NK-92 (cell line): Measurements from ENCODE around the gene SART1.

Experiments used
- DNase-seq: peaks from one replicate; lab custom pipeline; 2025; ENCODE audit not compliant: unreplicated experiment; lab: John Stamatoyannopoulos, UW

The SART1 gene

GRCh38 chr11:65961267-65962140, at the start of gene SART1:
TSS of gene SART1 (plus strand) at chr11:65961734. CDS start at chr11:65961781, 47 bp downstream.
- DNase-seq = peak; percentile 74

- DNase-seq = no peak
Observed at GRCh38 chr11:65912845-65913244, 48.7 kb upstream of the SART1 start.

GRCh38 chr11:65915101-65915820, 46.3 kb upstream of the SART1 start:
- DNase-seq = no peak

GRCh38 chr11:65915821-65916251, 45.7 kb upstream of the SART1 start:
- no peak for DNase-seq

- DNase-seq = no peak
Observed at GRCh38 chr11:65916391-65916790, 45.1 kb upstream of the SART1 start.

- DNase-seq = no peak
Observed at GRCh38 chr11:65917077-65917433, 44.5 kb upstream of the SART1 start.

GRCh38 chr11:65917434-65918210, 43.9 kb upstream of the SART1 start:
- no peak for DNase-seq

GRCh38 chr11:65918211-65919140, 43.1 kb upstream of the SART1 start, which contains the start of gene C11orf68:
TSS of gene C11orf68 (minus strand) at chr11:65919062. CDS start at chr11:65919031, 31 bp downstream.
- no peak for DNase-seq

- peak; percentile 93 for DNase-seq
Observed at GRCh38 chr11:65919141-65919572, 42.4 kb upstream of the SART1 start, which contains the start of gene DRAP1. TSS of gene DRAP1 (plus strand) at chr11:65919426. CDS start at chr11:65919502, 76 bp downstream.

GRCh38 chr11:65919573-65920371, 41.8 kb upstream of the SART1 start:
- no peak for DNase-seq

- no peak for DNase-seq
Observed at GRCh38 chr11:65920372-65920802, 41.1 kb upstream of the SART1 start.

- no peak for DNase-seq
Observed at GRCh38 chr11:65921033-65921555, 40.4 kb upstream of the SART1 start.

GRCh38 chr11:65921876-65922275, 39.7 kb upstream of the SART1 start:
- DNase-seq = no peak

- DNase-seq = no peak
Observed at GRCh38 chr11:65922565-65922964, 39.0 kb upstream of the SART1 start.

GRCh38 chr11:65925397-65925796, 36.1 kb upstream of the SART1 start:
- DNase-seq = no peak

- DNase-seq = no peak
Observed at GRCh38 chr11:65927904-65928397, 33.6 kb upstream of the SART1 start.

GRCh38 chr11:65928667-65929066, 32.9 kb upstream of the SART1 start:
- no peak for DNase-seq

- DNase-seq = no peak
Observed at GRCh38 chr11:65931773-65932557, 29.6 kb upstream of the SART1 start.
